Activated naive CD8-positive, alpha-beta T cell treated with anti-CD3 and anti-CD28 coated beads, Interleukin-2, amount 10 ng/mL, durations not matched to agents 7 days and 5 days (primary cell): ENCODE data around the gene GFI1B. TPM values are rescaled to one million over a fixed set of nuclear protein-coding genes. Genes with fewer than 3 reads are reported as not detected.

Experiments
- ATAC-seq: fragments of 150-1000 bp; cut with Tn5 transposase; one replicate; pipeline ENCODE4 v1.10.0; 2021; ENCODE audit warnings: low read depth, moderate library complexity
- POLR2A ChIA-PET: fragments of 350-600 bp; sonication (Branson Sonifier 250); formaldehyde crosslinking; loops from one replicate; lab custom pipeline; 2021; ENCODE audit warnings: antibody characterized with exemption; lab: Charles Lee
- DNase-seq: peaks from one replicate; pipeline ENCODE4 v3.0.0; 2021
- H3K27ac Mint-ChIP-seq: one replicate; pipeline ENCODE4 v1.8.0; 2022; ENCODE audit warnings: mild to moderate bottlenecking, mixed read lengths
- H3K27me3 Mint-ChIP-seq: one replicate; pipeline ENCODE4 v1.8.0; 2022; ENCODE audit warnings: mild to moderate bottlenecking, moderate library complexity, mixed read lengths
- H3K36me3 Mint-ChIP-seq: one replicate; pipeline ENCODE4 v1.8.0; 2021; ENCODE audit warnings: mild to moderate bottlenecking, mixed read lengths
- H3K4me1 Mint-ChIP-seq: one replicate; pipeline ENCODE4 v1.8.0; 2021; ENCODE audit warnings: mixed read lengths
- H3K4me3 Mint-ChIP-seq: one replicate; pipeline ENCODE4 v1.8.0; 2022; ENCODE audit warnings: mild to moderate bottlenecking, moderate library complexity, mixed read lengths
- H3K9me3 Mint-ChIP-seq: one replicate; pipeline ENCODE4 v1.8.0; 2021; ENCODE audit warnings: mixed read lengths
- total RNA-seq, 2 experiments: library from RNA; stranded (reverse); gene quantifications; one replicate each; pipeline ENCODE4 v1.2.3, GENCODE V29; 2021

GFI1B gene
- total RNA-seq, 2 experiments from 2014 or later, result not detected

GRCh38 chr9:132976571-132976970 lies 1.9 kb upstream of the GFI1B start:
- DNase-seq, result no peak
- Mint-ChIP-seq H3K4me1 (peaks cover 4% of the 10 kb centered on the region), H3K9me3 (no peaks in the 10 kb centered on the region), H3K27me3 (peaks cover 64% of the 10 kb centered on the region), H3K4me3 (no peak overlapping the region), H3K27ac (no peak overlapping the region), H3K36me3 (no peaks in the 10 kb centered on the region)
- POLR2A ChIA-PET, result no interaction called here
- no peak for ATAC-seq

GRCh38 chr9:132978112-132978450 lies 413 bp upstream of the GFI1B start:
- no peak for DNase-seq
- peaks cover 4% of the 10 kb centered on the region for H3K4me1 Mint-ChIP-seq
- H3K27ac Mint-ChIP-seq, result no peak overlapping the region
- no peak for ATAC-seq
- H3K27me3 Mint-ChIP-seq, result peaks cover 78% of the 10 kb centered on the region
- no peak overlapping the region for H3K4me3 Mint-ChIP-seq
- H3K9me3 Mint-ChIP-seq, result no peaks in the 10 kb centered on the region
- POLR2A ChIA-PET, result no interaction called here
- no peaks in the 10 kb centered on the region for H3K36me3 Mint-ChIP-seq

- POLR2A ChIA-PET, result no interaction called here
- Mint-ChIP-seq H3K9me3 (no peaks in the 10 kb centered on the region), H3K27ac (no peak overlapping the region), H3K27me3 (peaks cover 76% of the 10 kb centered on the region), H3K4me3 (no peak overlapping the region), H3K4me1 (peaks cover 4% of the 10 kb centered on the region), H3K36me3 (no peaks in the 10 kb centered on the region)
- no peak for DNase-seq
- no peak for ATAC-seq
Observed at GRCh38 chr9:132980157-132980556, 1.7 kb downstream of the GFI1B start.

- DNase-seq, result no peak
- no peak for ATAC-seq
- Mint-ChIP-seq H3K27ac (no peak overlapping the region), H3K27me3 (peaks cover 69% of the 10 kb centered on the region), H3K36me3 (no peaks in the 10 kb centered on the region), H3K9me3 (no peaks in the 10 kb centered on the region), H3K4me3 (no peak overlapping the region), H3K4me1 (peaks cover 4% of the 10 kb centered on the region)
- POLR2A ChIA-PET, result no interaction called here
Observed at GRCh38 chr9:132982458-132982857, 4.0 kb downstream of the GFI1B start.

GRCh38 chr9:132983491-132984201 lies 5.2 kb downstream of the GFI1B start:
- no peaks in the 10 kb centered on the region for H3K36me3 Mint-ChIP-seq
- no peak overlapping the region for H3K27ac Mint-ChIP-seq
- no peak for DNase-seq
- no peaks in the 10 kb centered on the region for H3K9me3 Mint-ChIP-seq
- H3K4me1 Mint-ChIP-seq, result peaks cover 1% of the 10 kb centered on the region
- no peak for ATAC-seq
- no peak overlapping the region for H3K4me3 Mint-ChIP-seq
- peaks cover 59% of the 10 kb centered on the region for H3K27me3 Mint-ChIP-seq
- POLR2A ChIA-PET, result interaction anchor here (1.0 kb wide), 1 partner anchor 39 kb away, joined by 3 read pairs; the partner anchor contains the start of gene TSC1

- no peaks in the 10 kb centered on the region for H3K36me3 Mint-ChIP-seq
- H3K4me1 Mint-ChIP-seq, result no peaks in the 10 kb centered on the region
- no peak overlapping the region for H3K4me3 Mint-ChIP-seq
- ATAC-seq, result no peak
- H3K27me3 Mint-ChIP-seq, result peaks cover 51% of the 10 kb centered on the region
- DNase-seq, result no peak
- H3K9me3 Mint-ChIP-seq, result no peaks in the 10 kb centered on the region
- no peak overlapping the region for H3K27ac Mint-ChIP-seq
- POLR2A ChIA-PET, result interaction anchor here (1.0 kb wide), 1 partner anchor 40 kb away, joined by 3 read pairs; the partner anchor contains the start of gene TSC1
Observed at GRCh38 chr9:132984202-132985070, 5.9 kb downstream of the GFI1B start.

GRCh38 chr9:132985071-132985350 lies 6.5 kb downstream of the GFI1B start:
- POLR2A ChIA-PET, result no interaction called here
- Mint-ChIP-seq H3K4me3 (no peak overlapping the region), H3K27ac (no peak overlapping the region), H3K4me1 (no peaks in the 10 kb centered on the region), H3K9me3 (no peaks in the 10 kb centered on the region), H3K27me3 (peaks cover 46% of the 10 kb centered on the region), H3K36me3 (no peaks in the 10 kb centered on the region)
- ATAC-seq (no peak), DNase-seq (no peak)

GRCh38 chr9:132985489-132985888 lies 7.0 kb downstream of the GFI1B start:
- DNase-seq, result no peak
- Mint-ChIP-seq H3K4me1 (peaks cover 3% of the 10 kb centered on the region), H3K27ac (no peak overlapping the region), H3K4me3 (no peak overlapping the region), H3K27me3 (peaks cover 45% of the 10 kb centered on the region), H3K9me3 (peaks cover 2% of the 10 kb centered on the region), H3K36me3 (no peaks in the 10 kb centered on the region)
- ATAC-seq, result no peak
- POLR2A ChIA-PET, result no interaction called here

- ATAC-seq (no peak), DNase-seq (no peak)
Observed at GRCh38 chr9:132986114-132986513, 7.6 kb downstream of the GFI1B start.

GRCh38 chr9:132986640-132987620 lies 8.4 kb downstream of the GFI1B start:
- no peak overlapping the region for H3K27ac Mint-ChIP-seq
- H3K9me3 Mint-ChIP-seq, result peaks cover 2% of the 10 kb centered on the region
- POLR2A ChIA-PET, result no interaction called here
- peaks cover 37% of the 10 kb centered on the region for H3K27me3 Mint-ChIP-seq
- ATAC-seq, result no peak
- H3K4me3 Mint-ChIP-seq, result no peak overlapping the region
- H3K36me3 Mint-ChIP-seq, result no peaks in the 10 kb centered on the region
- peaks cover 8% of the 10 kb centered on the region for H3K4me1 Mint-ChIP-seq
- DNase-seq, result no peak

More at GRCh38 chr9:132986114-132986513, 7.6 kb downstream of the GFI1B start:
- POLR2A ChIA-PET, result no interaction called here
- Mint-ChIP-seq H3K27ac (no peak overlapping the region), H3K36me3 (no peaks in the 10 kb centered on the region), H3K9me3 (peaks cover 2% of the 10 kb centered on the region), H3K4me1 (peaks cover 3% of the 10 kb centered on the region), H3K4me3 (no peak overlapping the region), H3K27me3 (peaks cover 39% of the 10 kb centered on the region)

- POLR2A ChIA-PET, result no interaction called here
- no peak for ATAC-seq
- DNase-seq, result no peak
- Mint-ChIP-seq H3K27ac (no peak overlapping the region), H3K36me3 (no peaks in the 10 kb centered on the region), H3K4me1 (peaks cover 15% of the 10 kb centered on the region), H3K9me3 (peaks cover 2% of the 10 kb centered on the region), H3K4me3 (no peak overlapping the region), H3K27me3 (peaks cover 35% of the 10 kb centered on the region)
Observed at GRCh38 chr9:132988244-132989013, 9.9 kb downstream of the GFI1B start.

- H3K36me3 Mint-ChIP-seq, result no peaks in the 10 kb centered on the region
- H3K4me1 Mint-ChIP-seq, result peaks cover 15% of the 10 kb centered on the region
- H3K4me3 Mint-ChIP-seq, result no peak overlapping the region
- peaks cover 31% of the 10 kb centered on the region for H3K27me3 Mint-ChIP-seq
- DNase-seq, result no peak
- POLR2A ChIA-PET, result no interaction called here
- no peak overlapping the region for H3K27ac Mint-ChIP-seq
- ATAC-seq, result no peak
- peaks cover 2% of the 10 kb centered on the region for H3K9me3 Mint-ChIP-seq
Observed at GRCh38 chr9:132989014-132989310, 10.5 kb downstream of the GFI1B start.
